Endothelial cell of umbilical vein (primary cell): ENCODE measurements around the gene PKMYT1. TPM values are rescaled to one million over a fixed set of nuclear protein-coding genes. Genes with fewer than 3 reads are reported as not detected.

ENCODE experiments used
- BruUV-seq: library from RNA; stranded (reverse); fragments of 400-500 nt; replicated peaks from 2 replicates; lab custom pipeline; 2021; lab: Mats Ljungman, UMichigan
- CTCF ChIA-PET: fragments of 300-600, 350-600 bp; sonication (Branson Sonifier 250); formaldehyde crosslinking; loops from one replicate; lab custom pipeline; 2021; ENCODE audit warnings: antibody characterized with exemption, inconsistent platforms; lab: Charles Lee
- POLR2A ChIA-PET: fragments of 300-600, 350-600 bp; sonication (Branson Sonifier 250); formaldehyde crosslinking; loops from one replicate; lab custom pipeline; 2021; ENCODE audit warnings: antibody characterized with exemption, inconsistent platforms; lab: Charles Lee
- DNase-seq: peaks from one replicate; pipeline ENCODE4 v3.0.0-alpha.2; 2011; ENCODE audit warnings: low read depth, low spot score
- FAIRE-seq: peaks from 2 replicates; lab custom pipeline; 2011; peaks lifted over from hg19 to GRCh38; lab: Jason Lieb, UNC
- H2AFZ ChIP-seq: 2 replicates; pipeline ENCODE4 v1.6.0; 2012; ENCODE audit warnings: low read depth, low read length, control low read depth, inconsistent platforms
- H3K27ac ChIP-seq: 2 replicates; pipeline ENCODE4 v1.5.1; 2011; ENCODE audit warnings: low read depth, mild to moderate bottlenecking, control low read depth, low read length, moderate library complexity; ENCODE audit not compliant: insufficient read depth
- H3K27me3 ChIP-seq, 2 experiments: 2 replicates each; pipeline versions ENCODE4 v1.6.0 to v1.6.1; 2011; ENCODE audit warnings: low read length in 2 of 2, mixed read lengths in 1 of 2; ENCODE audit not compliant: control insufficient read depth in 2 of 2, insufficient read depth in 2 of 2
- H3K36me3 ChIP-seq, 2 experiments: 2 replicates in 1 of 2; 3 replicates in 1 of 2; pipeline ENCODE4 v1.5.1; 2011; ENCODE audit warnings: low read length in 2 of 2, mild to moderate bottlenecking in 1 of 2, moderate library complexity in 1 of 2; ENCODE audit not compliant: control insufficient read depth in 2 of 2, insufficient read depth in 2 of 2; ENCODE audit errors: extremely low read depth in 1 of 2
- H3K4me1 ChIP-seq: 3 replicates; pipeline ENCODE4 v1.5.1; 2011; ENCODE audit warnings: mild to moderate bottlenecking, low read length; ENCODE audit not compliant: control insufficient read depth, insufficient read depth; ENCODE audit errors: extremely low read depth
- H3K4me2 ChIP-seq: 2 replicates; pipeline ENCODE4 v1.6.1; 2011; ENCODE audit warnings: low read length, control low read depth, mixed read lengths; ENCODE audit not compliant: insufficient read depth
- H3K4me3 ChIP-seq, 3 experiments: fragments of 200-600 bp in 1 of 3; sonication (generic), shearing (Covaris generic) in 1 of 3; replicated peaks in 1 of 3; 2 replicates each; pipeline ENCODE4 v1.5.1; 2011 to 2016; ENCODE audit warnings: control low read depth in 3 of 3, low read length in 3 of 3, mild to moderate bottlenecking in 2 of 3, inconsistent platforms in 1 of 3, low read depth in 1 of 3, moderate library complexity in 1 of 3; ENCODE audit not compliant: insufficient read depth in 1 of 3
- H3K79me2 ChIP-seq: 2 replicates; pipeline ENCODE4 v1.6.0; 2012; ENCODE audit warnings: low read length, inconsistent platforms; ENCODE audit not compliant: control insufficient read depth, insufficient read depth
- H3K9ac ChIP-seq: replicated peaks from 2 replicates; pipeline ENCODE3; 2011; ENCODE audit warnings: low read length, control low read depth; ENCODE audit not compliant: insufficient read depth; ENCODE audit errors: extremely low read depth
- H3K9me1 ChIP-seq: replicated peaks from 3 replicates; pipeline ENCODE4 v1.6.0; 2011; ENCODE audit warnings: mild to moderate bottlenecking, low read length; ENCODE audit not compliant: control insufficient read depth, insufficient read depth; ENCODE audit errors: extremely low read depth
- H3K9me3 ChIP-seq: replicated peaks from 2 replicates; pipeline ENCODE4 v1.5.1; 2012; ENCODE audit warnings: low read length, inconsistent platforms; ENCODE audit not compliant: control insufficient read depth, insufficient read depth
- H4K20me1 ChIP-seq: replicated peaks from 2 replicates; pipeline ENCODE3; 2011; ENCODE audit warnings: mild to moderate bottlenecking, low read length; ENCODE audit not compliant: control insufficient read depth, insufficient read depth; ENCODE audit errors: extremely low read depth
- EZH2 ChIP-seq: IDR thresholded peaks from 2 replicates; pipeline ENCODE4 v1.6.1; 2012; ENCODE audit warnings: borderline replicate concordance, low read depth, mild to moderate bottlenecking, moderate library complexity, low read length, inconsistent platforms; ENCODE audit not compliant: severe bottlenecking
- GATA2 ChIP-seq: IDR thresholded peaks from 2 replicates; pipeline ENCODE4 v1.7.0; 2011; ENCODE audit warnings: low read depth, mild to moderate bottlenecking, moderate library complexity, mixed read lengths, low read length; ENCODE audit not compliant: insufficient read length, insufficient read depth
- JUN ChIP-seq: IDR thresholded peaks from 2 replicates; pipeline ENCODE4 v1.6.1; 2011; ENCODE audit warnings: borderline replicate concordance, low read depth; ENCODE audit not compliant: insufficient read length, insufficient read depth
- POLR2A ChIP-seq: IDR thresholded peaks from 2 replicates; pipeline ENCODE4 v1.6.1; 2012; ENCODE audit warnings: low read depth, mild to moderate bottlenecking, control low read depth, low read length
- POLR2AphosphoS5 ChIP-seq: IDR thresholded peaks from 2 replicates; pipeline ENCODE4 v1.6.1; 2012; ENCODE audit warnings: low read depth, mild to moderate bottlenecking, control low read depth, low read length, moderate library complexity; ENCODE audit not compliant: insufficient read depth
- dilution Hi-C: fragments of 300-500 bp; cut with MboI; formaldehyde crosslinking; loops from one replicate; pipeline ENCODE4 v1.15.0; 2019; ENCODE audit warnings: low sequenced_read_pairs; ENCODE audit not compliant: extremely low pct_ligation_motif_present
- intact Hi-C: fragments of 100-400 bp; cut with micrococcal nuclease; formaldehyde crosslinking; loops from one replicate; pipeline ENCODE4 v1.10.0; 2022
- polyA plus RNA-seq, 4 experiments: library from polyadenylated mRNA; depleted of rRNA in 3 of 4; stranded (reverse) in 3 of 4; unstranded in 1 of 4; fragments of >200 nt; gene quantifications; 2 replicates each; pipeline versions ENCODE4 v1.2.1 to v1.2.3, GENCODE V29; 2011 to 2012; ENCODE audit warnings: missing spikeins in 1 of 4
- total RNA-seq: library from RNA; stranded (reverse); gene quantifications from 2 replicates; pipeline ENCODE4 v1.2.3, GENCODE V29; 2021
- TF ChIP-seq, protein P1 (sequence below), 2 donors: IDR thresholded peaks; 1 replicate in 1 of 2; 2 replicates in 1 of 2; pipeline ENCODE4 v1.5.1; 2011; ENCODE audit warnings: low read length in 2 of 2, mild to moderate bottlenecking in 2 of 2, moderate library complexity in 2 of 2, control low read depth in 1 of 2, inconsistent platforms in 1 of 2, low read depth in 1 of 2; ENCODE audit not compliant: insufficient read depth in 1 of 2; ENCODE audit errors: extremely low read depth in 1 of 2

PKMYT1 gene
- total and polyA plus RNA-seq, 2 donors (not counting 3 experiments of a cell fraction or from before 2014, with no cell fraction given): 26.1 to 48.5 TPM

DNA sequence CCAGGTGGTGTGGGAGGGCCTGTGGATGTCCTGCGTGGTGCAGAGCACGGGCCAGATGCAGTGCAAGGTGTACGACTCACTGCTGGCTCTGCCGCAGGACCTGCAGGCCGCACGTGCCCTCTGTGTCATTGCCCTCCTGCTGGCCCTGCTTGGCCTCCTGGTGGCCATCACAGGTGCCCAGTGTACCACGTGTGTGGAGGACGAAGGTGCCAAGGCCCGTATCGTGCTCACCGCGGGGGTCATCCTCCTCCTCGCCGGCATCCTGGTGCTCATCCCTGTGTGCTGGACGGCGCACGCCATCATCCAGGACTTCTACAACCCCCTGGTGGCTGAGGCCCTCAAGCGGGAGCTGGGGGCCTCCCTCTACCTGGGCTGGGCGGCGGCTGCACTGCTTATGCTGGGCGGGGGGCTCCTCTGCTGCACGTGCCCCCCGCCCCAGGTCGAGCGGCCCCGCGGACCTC is 33.3 kb upstream of the PKMYT1 start:
- H3K9ac ChIP-seq: no peak overlapping the region
- H3K9me3 ChIP-seq: no peaks in the 10 kb centered on the region

More for the DNA sequence above, 33.3 kb upstream of the PKMYT1 start:
- peaks cover 21 to 22% of the 10 kb centered on the region in 2 experiments for H3K27me3 ChIP-seq
- dilution Hi-C loops: no loop called here
- CTCF ChIA-PET: interaction anchor here (1.2 kb wide), 1 partner anchor 18 kb away, joined by 6 read pairs; no protein-coding TSS in a partner anchor
- POLR2A ChIA-PET: no interaction called here
- H3K9me1 ChIP-seq: no peaks in the 10 kb centered on the region
- no peaks in the 10 kb centered on the region for H3K36me3 ChIP-seq
- no peak overlapping the region for H2AFZ ChIP-seq
- no peaks in the 10 kb centered on the region for H4K20me1 ChIP-seq
- FAIRE-seq (no peak), DNase-seq (no peak)
- TF ChIP-seq EZH2: no peak
- TF ChIP-seq, protein P1, sequence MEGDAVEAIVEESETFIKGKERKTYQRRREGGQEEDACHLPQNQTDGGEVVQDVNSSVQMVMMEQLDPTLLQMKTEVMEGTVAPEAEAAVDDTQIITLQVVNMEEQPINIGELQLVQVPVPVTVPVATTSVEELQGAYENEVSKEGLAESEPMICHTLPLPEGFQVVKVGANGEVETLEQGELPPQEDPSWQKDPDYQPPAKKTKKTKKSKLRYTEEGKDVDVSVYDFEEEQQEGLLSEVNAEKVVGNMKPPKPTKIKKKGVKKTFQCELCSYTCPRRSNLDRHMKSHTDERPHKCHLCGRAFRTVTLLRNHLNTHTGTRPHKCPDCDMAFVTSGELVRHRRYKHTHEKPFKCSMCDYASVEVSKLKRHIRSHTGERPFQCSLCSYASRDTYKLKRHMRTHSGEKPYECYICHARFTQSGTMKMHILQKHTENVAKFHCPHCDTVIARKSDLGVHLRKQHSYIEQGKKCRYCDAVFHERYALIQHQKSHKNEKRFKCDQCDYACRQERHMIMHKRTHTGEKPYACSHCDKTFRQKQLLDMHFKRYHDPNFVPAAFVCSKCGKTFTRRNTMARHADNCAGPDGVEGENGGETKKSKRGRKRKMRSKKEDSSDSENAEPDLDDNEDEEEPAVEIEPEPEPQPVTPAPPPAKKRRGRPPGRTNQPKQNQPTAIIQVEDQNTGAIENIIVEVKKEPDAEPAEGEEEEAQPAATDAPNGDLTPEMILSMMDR (IDR thresholded peaks at IDR 0.05; ENCODE audit: extremely low read depth in 1 of 2, insufficient read depth in 1 of 2, low read depth in 1 of 2, low read length in 2 of 2): no peak
- TF ChIP-seq JUN: no peak
- no peak for TF ChIP-seq GATA2
- TF ChIP-seq POLR2AphosphoS5: no peak
- no peak for TF ChIP-seq POLR2A
- intact Hi-C loops: no loop called here
- H3K4me3 ChIP-seq: no peak overlapping the region
- no peak overlapping the region for H3K4me2 ChIP-seq
- BruUV-seq: no TSS peak
- no peak overlapping the region for H3K27ac ChIP-seq
- peaks cover 2% of the 10 kb centered on the region for H3K4me1 ChIP-seq
- H3K79me2 ChIP-seq: no peaks in the 10 kb centered on the region
